ENCODE results near the gene OR52E1.

Gene OR52E1

GRCh38 chr11:5115339-5115738 is 46.0 kb downstream of the OR52E1 start:
- H3K27me3 ChIP-seq (ENCODE audit: control insufficient read depth, insufficient read depth, low read length): no peaks in the 10 kb centered on the region
- H3K9ac ChIP-seq (ENCODE audit: low read length): no peak overlapping the region
- no peaks in the 10 kb centered on the region for H3K9me3 ChIP-seq (ENCODE audit: control insufficient read depth, insufficient read depth, low read depth, low read length)
- no peak overlapping the region for H3K4me3 ChIP-seq (ENCODE audit: low read depth, low read length)
- H3K4me1 ChIP-seq (ENCODE audit: control insufficient read depth, insufficient read depth, low read length): no peaks in the 10 kb centered on the region
- no peak overlapping the region for H3K27ac ChIP-seq (ENCODE audit: low read depth, low read length)
- H3K36me3 ChIP-seq (ENCODE audit: control insufficient read depth, insufficient read depth, low read length): no peaks in the 10 kb centered on the region

GRCh38 chr11:5117588-5117987 is 48.2 kb downstream of the OR52E1 start:
- Histone ChIP-seq H3K36me3 (ENCODE audit: control insufficient read depth, insufficient read depth, low read length) (no peaks in the 10 kb centered on the region), H3K4me1 (ENCODE audit: control insufficient read depth, insufficient read depth, low read length) (no peaks in the 10 kb centered on the region), H3K9me3 (ENCODE audit: control insufficient read depth, insufficient read depth, low read depth, low read length) (no peaks in the 10 kb centered on the region), H3K27ac (ENCODE audit: low read depth, low read length) (no peak overlapping the region), H3K4me3 (ENCODE audit: low read depth, low read length) (no peak overlapping the region), H3K9ac (ENCODE audit: low read length) (no peak overlapping the region), H3K27me3 (ENCODE audit: control insufficient read depth, insufficient read depth, low read length) (no peaks in the 10 kb centered on the region)

GRCh38 chr11:5118893-5119292 is 49.5 kb downstream of the OR52E1 start:
- H3K4me1 ChIP-seq (ENCODE audit: control insufficient read depth, insufficient read depth, low read length): no peaks in the 10 kb centered on the region
- no peaks in the 10 kb centered on the region for H3K9me3 ChIP-seq (ENCODE audit: control insufficient read depth, insufficient read depth, low read depth, low read length)

More at GRCh38 chr11:5118893-5119292, 49.5 kb downstream of the OR52E1 start:
- Histone ChIP-seq H3K27ac (ENCODE audit: low read depth, low read length) (no peak overlapping the region), H3K27me3 (ENCODE audit: control insufficient read depth, insufficient read depth, low read length) (no peaks in the 10 kb centered on the region), H3K9ac (ENCODE audit: low read length) (no peak overlapping the region), H3K4me3 (ENCODE audit: low read depth, low read length) (no peak overlapping the region), H3K36me3 (ENCODE audit: control insufficient read depth, insufficient read depth, low read length) (no peaks in the 10 kb centered on the region)
